Measurements from ENCODE around the gene UPP1.

The UPP1 gene

DNA sequence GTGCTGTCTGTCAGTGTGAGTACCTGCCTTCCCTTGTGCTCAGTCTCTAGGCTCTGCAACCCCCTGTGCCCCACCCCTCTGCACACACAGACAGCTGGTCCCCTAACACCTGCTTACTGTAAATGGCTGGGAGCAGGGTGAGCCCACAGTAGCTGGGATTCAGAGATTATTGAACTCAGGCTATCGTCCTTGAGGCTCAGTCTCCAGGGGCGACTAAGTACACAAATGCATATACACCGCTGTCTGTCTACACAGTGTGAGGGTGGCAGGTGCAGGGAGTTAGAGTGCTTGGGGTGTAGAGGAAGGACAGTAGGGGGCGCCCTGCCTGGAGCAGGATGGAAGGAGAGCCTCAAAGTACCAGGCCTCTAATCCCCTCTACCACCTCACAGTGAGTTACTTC, 12.9 kb downstream of the UPP1 start:
- no peak overlapping the region for H3K4me3 ChIP-seq (ENCODE audit: low read depth, low read length)
- in situ Hi-C loops (cut with HindIII; ENCODE audit: low pct_ligation_motif_present, low sequenced_read_pairs): loop anchor here (25.0 kb wide), 1 partner anchor 115 kb away; the partner anchor contains the start of gene HUS1
- no peak for DNase-seq
- peaks cover 50% of the 10 kb centered on the region for H3K36me3 ChIP-seq (replicated peaks)
- peak; percentile 59 for TF ChIP-seq CTCF (IDR thresholded peaks at IDR 0.05; ENCODE audit: low read depth, low read length, missing control alignments)
- no peak overlapping the region for H3K27ac ChIP-seq
- no peaks in the 10 kb centered on the region for H3K27me3 ChIP-seq (replicated peaks)

DNA sequence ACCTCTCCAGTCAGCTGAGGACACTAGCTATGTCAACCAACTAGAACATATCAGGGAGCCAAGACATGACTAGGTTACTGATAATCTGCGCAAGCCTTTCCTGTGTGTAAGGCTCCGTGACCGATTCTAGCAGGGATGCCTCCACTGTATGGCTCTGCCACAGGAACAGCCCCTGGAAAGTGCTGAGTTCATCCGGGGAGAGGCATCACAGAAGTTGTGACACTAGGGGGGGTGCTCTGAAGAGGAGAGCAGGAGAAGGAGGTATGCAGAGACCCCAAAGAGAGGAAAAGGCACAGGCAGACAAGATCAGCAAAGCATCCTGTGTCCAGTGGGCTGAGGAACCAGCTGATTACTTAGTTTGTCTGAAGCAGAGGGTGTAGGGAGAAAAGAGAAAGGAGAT, 13.5 kb downstream of the UPP1 start:
- in situ Hi-C loops (cut with HindIII; ENCODE audit: low pct_ligation_motif_present, low sequenced_read_pairs): loop anchor here (25.0 kb wide), 1 partner anchor 115 kb away; the partner anchor contains the start of gene HUS1
- Histone ChIP-seq H3K27me3 (replicated peaks) (no peaks in the 10 kb centered on the region), H3K4me3 (ENCODE audit: low read depth, low read length) (no peak overlapping the region), H3K36me3 (replicated peaks) (peaks cover 55% of the 10 kb centered on the region), H3K27ac (no peak overlapping the region)
- TF ChIP-seq CTCF (IDR thresholded peaks at IDR 0.05; ENCODE audit: low read depth, low read length, missing control alignments): no peak
- DNase-seq: no peak

DNA sequence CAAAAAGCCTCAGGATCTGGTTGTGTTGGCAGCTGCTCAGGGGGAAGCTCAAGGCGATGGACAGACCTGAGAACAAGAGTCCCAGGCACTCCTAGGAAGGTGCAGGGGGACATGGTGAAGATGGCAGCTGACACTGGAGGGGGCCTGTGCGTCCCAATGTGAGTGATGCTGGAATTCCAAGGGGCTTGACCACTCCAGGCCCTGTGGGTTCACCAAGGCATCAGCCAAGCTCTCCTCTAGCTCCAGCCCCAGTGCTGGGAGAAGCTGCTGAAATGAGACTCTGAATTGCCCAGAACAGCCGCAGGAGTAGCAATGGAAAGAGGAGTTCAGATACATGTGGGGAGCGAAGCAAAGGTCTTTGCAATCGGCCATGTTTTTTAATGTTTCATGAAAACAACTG, 16.0 kb downstream of the UPP1 start:
- in situ Hi-C loops (cut with HindIII; ENCODE audit: low pct_ligation_motif_present, low sequenced_read_pairs): loop anchor here (25.0 kb wide), 1 partner anchor 118 kb away; the partner anchor contains the start of gene HUS1
- no peaks in the 10 kb centered on the region for H3K27me3 ChIP-seq (replicated peaks)
- H3K4me3 ChIP-seq (ENCODE audit: low read depth, low read length): no peak overlapping the region
- H3K36me3 ChIP-seq (replicated peaks): peaks cover 55% of the 10 kb centered on the region
- no peak overlapping the region for H3K27ac ChIP-seq
- TF ChIP-seq CTCF (IDR thresholded peaks at IDR 0.05; ENCODE audit: low read depth, low read length, missing control alignments): no peak
- no peak for DNase-seq

GRCh38 chr7:48106906-48107659, 18.0 kb downstream of the UPP1 start:
- peaks cover 43% of the 10 kb centered on the region for H3K36me3 ChIP-seq (replicated peaks)
- no peak overlapping the region for H3K27ac ChIP-seq
- no peaks in the 10 kb centered on the region for H3K27me3 ChIP-seq (replicated peaks)
- H3K4me3 ChIP-seq (ENCODE audit: low read depth, low read length): no peak overlapping the region
- DNase-seq: no peak
- TF ChIP-seq CTCF (IDR thresholded peaks at IDR 0.05; ENCODE audit: low read depth, low read length, missing control alignments): no peak
- in situ Hi-C loops (cut with HindIII; ENCODE audit: low pct_ligation_motif_present, low sequenced_read_pairs): loop anchor here (25.0 kb wide), 1 partner anchor 120 kb away; the partner anchor contains the start of gene HUS1

DNA sequence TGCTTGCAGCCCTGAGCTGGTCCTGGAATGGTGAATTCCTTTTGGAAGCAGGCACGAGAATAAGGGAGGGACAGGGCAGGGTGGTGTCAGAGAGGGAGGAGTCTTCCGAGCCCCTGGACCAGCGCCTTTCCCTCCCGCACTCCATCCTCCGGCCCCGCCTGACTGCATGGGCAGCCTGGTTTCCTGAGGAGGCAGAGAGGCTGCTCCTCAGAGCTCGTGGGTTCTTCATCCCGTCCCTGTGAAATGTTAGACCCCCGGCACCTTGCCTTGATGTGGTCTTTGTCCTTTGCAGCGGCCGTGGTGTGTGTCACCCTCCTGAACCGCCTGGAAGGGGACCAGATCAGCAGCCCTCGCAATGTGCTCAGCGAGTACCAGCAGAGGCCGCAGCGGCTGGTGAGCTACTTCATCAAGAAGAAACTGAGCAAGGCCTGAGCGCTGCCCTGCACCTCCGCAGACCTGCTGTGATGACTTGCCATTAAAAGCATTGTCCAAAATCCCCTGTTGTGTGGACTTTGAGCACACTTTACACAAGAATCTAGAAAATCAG, 18.9 kb downstream of the UPP1 start:
- in situ Hi-C loops (cut with HindIII; ENCODE audit: low pct_ligation_motif_present, low sequenced_read_pairs): loop anchor here (25.0 kb wide), 1 partner anchor 121 kb away; the partner anchor contains the start of gene HUS1
- H3K4me3 ChIP-seq (ENCODE audit: low read depth, low read length): no peak overlapping the region
- no peak overlapping the region for H3K27ac ChIP-seq
- no peaks in the 10 kb centered on the region for H3K27me3 ChIP-seq (replicated peaks)
- no peak for TF ChIP-seq CTCF (IDR thresholded peaks at IDR 0.05; ENCODE audit: low read depth, low read length, missing control alignments)
- H3K36me3 ChIP-seq (replicated peaks): peaks cover 34% of the 10 kb centered on the region
- no peak for DNase-seq
